ENCODE data around the gene UNC93B1.

UNC93B1 gene, protein sequence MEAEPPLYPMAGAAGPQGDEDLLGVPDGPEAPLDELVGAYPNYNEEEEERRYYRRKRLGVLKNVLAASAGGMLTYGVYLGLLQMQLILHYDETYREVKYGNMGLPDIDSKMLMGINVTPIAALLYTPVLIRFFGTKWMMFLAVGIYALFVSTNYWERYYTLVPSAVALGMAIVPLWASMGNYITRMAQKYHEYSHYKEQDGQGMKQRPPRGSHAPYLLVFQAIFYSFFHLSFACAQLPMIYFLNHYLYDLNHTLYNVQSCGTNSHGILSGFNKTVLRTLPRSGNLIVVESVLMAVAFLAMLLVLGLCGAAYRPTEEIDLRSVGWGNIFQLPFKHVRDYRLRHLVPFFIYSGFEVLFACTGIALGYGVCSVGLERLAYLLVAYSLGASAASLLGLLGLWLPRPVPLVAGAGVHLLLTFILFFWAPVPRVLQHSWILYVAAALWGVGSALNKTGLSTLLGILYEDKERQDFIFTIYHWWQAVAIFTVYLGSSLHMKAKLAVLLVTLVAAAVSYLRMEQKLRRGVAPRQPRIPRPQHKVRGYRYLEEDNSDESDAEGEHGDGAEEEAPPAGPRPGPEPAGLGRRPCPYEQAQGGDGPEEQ

DNA sequence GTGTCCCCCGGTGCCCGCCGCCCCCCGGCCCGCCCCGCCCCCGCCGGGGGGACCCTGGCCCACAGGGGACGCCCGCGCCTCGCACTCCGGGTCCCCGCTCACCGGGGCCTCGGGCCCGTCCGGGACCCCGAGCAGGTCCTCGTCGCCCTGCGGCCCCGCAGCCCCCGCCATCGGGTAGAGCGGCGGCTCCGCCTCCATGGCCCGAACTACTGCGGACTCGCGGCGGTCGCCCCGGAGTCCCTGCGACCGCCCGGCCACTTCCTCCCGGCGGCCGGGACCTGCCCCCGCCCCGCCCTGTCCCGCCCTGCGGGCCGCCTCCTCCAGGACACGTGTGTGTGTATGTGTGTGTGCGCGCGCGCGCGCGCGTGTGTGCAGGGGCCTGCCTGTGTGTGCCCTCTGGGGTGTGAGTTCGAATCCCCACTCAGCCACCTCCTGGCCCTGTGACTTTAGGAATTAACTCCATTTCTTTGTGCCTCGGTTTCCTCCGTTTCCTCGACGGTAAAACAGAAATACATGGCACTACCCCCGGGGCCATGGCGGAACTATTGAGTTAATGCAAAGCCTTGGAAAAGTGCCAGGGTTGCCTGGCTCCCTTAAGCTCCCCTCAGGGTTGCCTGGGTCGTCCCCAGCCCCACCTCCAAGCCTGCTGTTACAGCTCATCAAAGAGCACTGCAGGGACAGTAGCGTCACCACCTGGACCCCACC is at the start of gene UNC93B1:
Gene UNC93B1 (minus strand): TSS at position 252 of the 705 bp plus-strand sequence. CDS start 54 bp downstream, at position 198.
- peak; percentile 63 for DNase-seq (ENCODE audit: low read depth)

DNA sequence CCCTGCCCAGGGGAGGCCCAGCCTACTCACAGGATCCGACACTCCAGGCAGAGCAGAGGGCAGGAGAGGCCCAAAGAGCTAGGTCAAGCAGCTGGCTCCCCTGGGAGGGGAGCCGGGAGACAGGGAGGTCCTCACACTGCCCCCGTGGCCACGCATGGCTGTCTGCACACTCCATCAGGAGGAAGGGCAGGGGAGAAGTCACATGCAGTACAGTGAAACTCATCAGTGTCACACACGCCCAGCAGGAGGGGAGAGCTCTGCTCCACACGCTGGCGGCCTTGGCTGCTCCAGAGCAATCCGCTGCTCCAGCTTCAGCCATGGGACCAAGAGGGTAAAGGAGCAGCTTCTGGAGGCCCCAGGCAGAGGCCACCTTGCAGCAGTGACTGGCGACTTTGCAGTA is 49.2 kb upstream of the UNC93B1 start:
- no peak for DNase-seq (ENCODE audit: low read depth)

DNA sequence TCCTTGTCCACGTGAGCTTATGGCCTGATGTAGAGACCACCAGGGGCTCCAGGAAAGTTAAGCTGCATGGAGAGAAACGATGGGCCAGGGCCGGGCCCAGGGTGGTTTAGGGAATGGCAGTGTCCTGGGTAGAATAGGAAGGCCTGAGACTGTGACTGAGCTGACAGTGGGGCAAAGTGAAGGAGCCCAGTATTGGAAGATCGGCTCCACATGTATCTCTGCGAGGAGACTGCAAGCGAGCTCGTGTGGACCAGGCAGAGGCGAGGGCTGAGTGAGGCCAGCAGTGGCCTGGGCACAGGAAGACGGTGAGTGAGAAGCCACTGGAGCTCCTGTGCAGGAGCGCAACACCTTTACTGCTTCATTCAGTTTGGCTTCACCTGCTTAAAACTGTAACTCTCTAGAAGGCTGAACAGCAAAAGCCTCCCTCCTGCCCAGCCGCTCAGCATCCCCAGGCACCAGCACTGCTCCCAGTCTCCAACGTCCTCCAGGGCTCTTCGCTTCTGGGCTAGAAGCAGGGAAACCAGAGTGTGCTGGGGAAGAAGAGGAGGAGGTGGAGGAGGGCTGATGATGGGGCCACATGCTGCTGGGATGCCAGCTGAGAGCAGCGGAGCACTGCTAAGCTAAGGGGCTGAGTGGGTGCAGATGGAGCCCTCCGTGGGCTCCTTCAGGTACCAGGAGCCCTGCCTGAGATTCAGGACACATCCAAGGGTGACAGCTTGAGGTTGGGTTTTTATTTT is 48.4 kb upstream of the UNC93B1 start:
- no peak for DNase-seq (ENCODE audit: low read depth)

DNA sequence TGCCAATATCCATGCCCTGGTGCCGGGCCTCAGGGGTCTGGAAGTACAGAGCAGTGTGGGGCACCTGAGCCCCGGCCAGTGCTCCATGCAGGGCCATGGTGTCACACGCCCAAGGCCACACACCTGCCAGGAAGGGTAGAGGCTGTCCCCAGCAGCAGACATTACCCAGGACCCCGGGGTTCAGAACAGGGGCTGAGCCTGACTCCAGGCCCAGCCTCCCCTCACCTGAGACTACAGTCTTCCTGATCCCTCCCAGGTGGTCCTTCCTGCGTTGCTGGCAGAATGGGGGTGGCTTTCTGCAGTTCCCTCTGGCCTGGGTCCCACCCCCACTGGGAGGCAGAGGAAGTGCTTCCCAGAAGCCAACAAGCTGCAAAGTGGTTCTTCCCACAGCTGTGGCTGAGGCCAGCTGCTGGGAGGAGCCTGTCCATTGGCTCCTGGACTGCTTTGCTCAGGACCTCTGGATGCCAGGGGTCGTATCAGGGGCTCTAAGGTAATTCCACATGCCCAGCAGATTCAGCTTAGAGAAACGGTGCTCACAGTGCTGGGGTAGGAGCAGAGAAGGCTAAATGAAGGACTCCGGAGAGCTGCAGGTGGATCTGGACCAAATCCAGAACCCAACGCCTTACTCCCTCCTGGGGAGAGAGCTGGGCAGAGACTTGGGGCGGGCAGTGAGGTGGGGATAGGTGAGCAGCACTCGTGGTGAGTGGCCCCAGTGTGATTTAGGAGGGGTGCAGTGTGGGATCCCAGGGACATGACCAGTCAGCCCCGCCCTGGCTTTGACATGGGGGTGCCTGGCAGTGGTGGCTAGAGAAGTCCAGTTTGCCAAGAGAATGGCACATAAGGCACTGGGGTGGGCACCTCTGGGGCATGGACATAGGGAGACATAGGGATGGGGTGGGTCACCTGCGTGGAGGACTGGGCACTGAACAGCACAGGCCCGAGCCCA is 47.6 kb upstream of the UNC93B1 start:
- no peak for DNase-seq (ENCODE audit: low read depth)

DNA sequence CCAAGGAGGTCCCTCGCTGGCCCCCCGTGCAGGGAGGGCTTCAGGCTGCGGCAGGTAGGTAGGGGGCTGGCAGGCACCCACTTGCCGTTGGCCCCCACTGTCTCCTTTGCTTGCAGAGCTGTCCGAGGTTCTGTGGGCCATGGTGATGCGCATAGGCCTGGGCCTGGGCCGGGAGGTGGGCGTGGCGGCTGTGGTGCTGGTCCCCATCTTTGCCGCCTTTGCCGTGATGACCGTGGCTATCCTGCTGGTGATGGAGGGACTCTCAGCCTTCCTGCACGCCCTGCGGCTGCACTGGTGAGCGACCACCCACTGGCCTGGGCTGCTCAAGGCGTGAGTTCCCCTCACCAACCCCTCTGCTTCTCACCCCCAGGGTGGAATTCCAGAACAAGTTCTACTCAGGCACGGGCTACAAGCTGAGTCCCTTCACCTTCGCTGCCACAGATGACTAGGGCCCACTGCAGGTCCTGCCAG is 46.5 kb upstream of the UNC93B1 start:
- DNase-seq (ENCODE audit: low read depth), result no peak

DNA sequence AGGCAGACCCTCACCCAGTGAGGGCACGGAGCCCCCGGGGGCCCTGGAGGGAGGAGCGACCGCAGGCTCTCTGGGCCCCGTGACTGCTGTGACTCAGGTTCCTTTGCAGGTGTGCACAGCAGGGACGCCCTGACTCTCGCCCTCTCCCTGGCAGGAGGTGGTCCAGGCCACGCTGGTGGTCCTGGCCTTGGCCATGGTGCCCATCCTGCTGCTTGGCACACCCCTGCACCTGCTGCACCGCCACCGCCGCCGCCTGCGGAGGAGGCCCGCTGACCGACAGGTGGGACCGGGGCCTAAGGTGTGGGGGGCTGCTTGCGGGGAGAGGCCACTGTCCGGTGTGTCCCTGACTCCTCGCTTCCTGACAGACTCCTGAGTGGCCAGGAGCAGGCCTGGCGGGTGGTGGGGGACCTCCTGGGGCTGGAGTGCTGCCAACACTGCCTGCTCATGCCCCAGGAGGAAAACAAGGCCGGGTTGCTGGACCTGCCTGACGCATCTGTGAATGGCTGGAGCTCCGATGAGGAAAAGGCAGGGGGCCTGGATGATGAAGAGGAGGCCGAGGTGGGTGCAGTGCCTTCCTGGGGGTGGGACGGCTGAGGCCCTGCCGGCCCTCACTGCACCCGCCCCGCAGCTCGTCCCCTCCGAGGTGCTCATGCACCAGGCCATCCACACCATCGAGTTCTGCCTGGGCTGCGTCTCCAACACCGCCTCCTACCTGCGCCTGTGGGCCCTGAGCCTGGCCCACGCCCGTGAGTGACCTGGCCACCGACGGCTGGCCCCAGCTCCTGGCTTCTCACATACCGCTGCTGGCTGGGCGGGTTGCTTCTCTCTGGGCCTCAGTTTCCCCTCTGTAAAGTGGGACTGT is 45.8 kb upstream of the UNC93B1 start:
- DNase-seq (ENCODE audit: low read depth), result no peak

DNA sequence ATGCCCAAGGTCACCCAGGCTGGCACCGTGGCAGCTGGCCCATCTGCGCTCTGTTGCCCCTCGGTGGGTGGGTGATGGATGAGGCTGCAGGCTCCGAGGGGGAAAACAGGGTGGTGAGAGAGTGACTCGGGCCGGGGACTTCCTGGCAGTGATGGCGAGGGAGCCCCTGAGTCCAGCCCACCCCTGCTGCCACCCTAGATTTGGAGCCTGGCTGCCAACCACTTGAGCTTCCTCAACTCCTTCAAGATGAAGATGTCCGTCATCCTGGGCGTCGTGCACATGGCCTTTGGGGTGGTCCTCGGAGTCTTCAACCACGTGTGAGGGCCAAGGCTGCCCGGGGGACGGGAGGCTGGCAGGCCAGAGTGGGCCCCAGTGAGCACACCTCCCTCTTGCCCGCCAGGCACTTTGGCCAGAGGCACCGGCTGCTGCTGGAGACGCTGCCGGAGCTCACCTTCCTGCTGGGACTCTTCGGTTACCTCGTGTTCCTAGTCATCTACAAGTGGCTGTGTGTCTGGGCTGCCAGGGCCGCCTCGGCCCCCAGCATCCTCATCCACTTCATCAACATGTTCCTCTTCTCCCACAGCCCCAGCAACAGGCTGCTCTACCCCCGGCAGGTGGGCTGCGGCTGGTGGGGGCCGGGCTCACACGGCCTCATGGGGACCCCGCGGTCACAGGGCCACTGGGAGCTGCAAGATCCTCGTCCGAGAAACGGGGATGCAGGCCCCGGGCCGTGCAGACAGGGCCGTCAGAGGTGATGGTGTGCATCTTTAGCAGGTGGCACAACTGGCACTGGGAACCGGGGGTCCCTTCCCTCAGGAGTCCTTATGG is 45.0 kb upstream of the UNC93B1 start:
- DNase-seq (ENCODE audit: low read depth), result no peak

DNA sequence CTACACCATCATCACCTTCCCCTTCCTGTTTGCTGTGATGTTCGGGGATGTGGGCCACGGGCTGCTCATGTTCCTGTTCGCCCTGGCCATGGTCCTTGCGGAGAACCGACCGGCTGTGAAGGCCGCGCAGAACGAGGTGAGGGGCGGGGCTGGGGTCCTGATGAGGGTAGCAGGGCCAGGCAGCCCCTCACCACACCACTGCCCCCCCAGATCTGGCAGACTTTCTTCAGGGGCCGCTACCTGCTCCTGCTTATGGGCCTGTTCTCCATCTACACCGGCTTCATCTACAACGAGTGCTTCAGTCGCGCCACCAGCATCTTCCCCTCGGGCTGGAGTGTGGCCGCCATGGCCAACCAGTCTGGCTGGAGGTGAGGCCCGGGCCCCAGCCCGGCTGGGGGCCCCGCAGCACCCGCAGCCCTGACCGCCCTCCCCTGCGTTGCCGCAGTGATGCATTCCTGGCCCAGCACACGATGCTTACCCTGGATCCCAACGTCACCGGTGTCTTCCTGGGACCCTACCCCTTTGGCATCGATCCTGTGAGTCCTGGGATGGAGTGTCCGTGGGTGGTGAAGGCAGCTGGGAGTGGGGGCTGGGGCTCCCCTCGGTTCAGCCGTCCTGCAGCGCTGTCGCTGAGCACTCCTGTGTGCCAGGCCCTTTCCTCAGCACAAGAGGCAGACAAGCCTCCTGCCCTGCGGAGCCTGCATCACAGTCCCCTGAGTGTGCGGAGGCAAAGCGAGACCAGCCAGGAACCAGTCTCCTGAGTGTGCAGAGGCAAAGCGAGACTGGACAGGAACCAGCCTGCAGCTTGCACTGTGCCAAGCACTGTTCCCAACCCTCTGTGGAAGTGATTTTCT is 43.8 kb upstream of the UNC93B1 start:
- DNase-seq (ENCODE audit: low read depth), result no peak

DNA sequence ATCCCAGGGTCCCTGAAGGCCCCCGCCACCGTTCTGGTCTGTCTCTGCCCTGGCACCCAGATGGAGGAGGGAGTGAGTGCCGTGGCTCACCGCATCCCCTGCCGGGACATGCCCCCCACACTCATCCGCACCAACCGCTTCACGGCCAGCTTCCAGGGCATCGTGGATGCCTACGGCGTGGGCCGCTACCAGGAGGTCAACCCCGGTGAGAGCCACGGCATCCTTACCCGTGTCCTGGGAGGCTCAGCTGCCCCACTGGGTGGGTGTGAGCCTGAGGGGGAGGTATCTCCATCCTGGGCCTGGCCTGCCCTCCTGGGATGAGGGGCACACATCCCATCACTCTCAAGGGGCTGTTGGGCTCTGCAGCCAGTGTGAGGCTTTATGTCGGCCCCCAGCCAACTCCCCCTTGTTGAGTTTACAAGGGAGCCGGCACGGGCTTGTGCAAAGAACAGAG is 41.0 kb upstream of the UNC93B1 start:
- DNase-seq (ENCODE audit: low read depth), result no peak

DNA sequence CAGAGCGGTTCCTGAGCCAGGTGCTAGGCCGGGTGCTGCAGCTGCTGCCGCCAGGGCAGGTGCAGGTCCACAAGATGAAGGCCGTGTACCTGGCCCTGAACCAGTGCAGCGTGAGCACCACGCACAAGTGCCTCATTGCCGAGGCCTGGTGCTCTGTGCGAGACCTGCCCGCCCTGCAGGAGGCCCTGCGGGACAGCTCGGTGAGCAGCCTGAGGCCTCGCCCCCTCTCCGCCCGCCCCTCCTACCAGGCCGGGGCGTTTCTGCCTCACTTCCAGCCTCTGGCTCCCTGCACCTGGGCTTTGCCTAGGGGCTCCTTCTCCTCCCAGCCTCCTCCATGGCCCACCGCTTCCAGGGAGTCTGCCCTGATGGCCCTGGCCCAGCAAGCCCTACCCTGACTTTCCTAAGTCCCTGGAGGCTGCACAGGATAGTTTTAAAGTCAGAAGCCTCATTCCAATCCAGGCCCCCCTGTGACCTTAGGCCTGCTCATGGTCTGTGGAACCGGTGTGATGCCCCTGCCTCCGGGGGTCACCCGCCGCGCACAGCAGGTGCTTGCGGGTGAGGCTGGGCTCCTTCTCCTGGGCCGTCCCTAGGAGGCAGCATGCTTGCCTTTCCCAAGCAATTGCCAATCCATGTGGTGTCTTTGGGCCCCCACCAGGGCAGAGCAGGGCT is 40.4 kb upstream of the UNC93B1 start:
- DNase-seq (ENCODE audit: low read depth), result no peak

DNA sequence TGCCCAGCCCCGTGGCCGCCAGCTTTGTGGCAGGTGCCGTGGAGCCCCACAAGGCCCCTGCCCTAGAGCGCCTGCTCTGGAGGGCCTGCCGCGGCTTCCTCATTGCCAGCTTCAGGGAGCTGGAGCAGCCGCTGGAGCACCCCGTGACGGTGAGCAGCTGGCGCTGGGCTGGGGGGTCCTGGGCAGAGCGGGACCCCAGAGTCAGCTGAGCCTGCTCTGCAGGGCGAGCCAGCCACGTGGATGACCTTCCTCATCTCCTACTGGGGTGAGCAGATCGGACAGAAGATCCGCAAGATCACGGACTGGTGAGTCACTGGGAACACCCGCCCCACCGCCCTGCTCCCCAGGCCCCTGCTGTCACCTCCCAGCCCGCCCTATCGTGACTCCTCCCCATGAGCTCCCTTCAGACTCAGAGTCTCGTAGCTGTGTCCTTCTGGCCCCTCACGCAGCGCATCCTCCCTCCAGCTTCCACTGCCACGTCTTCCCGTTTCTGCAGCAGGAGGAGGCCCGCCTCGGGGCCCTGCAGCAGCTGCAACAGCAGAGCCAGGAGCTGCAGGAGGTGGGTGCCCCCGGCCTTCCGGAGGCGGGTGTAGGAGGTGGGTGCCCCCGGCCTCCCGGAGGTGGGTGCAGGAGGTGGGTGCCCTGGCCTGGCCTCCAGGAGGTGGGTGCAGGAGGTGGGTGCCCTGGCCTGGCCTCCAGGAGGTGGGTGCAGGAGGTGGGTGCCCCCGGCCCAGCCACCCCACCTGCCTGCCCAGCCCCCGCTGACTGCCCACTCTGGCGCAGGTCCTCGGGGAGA is 39.6 kb upstream of the UNC93B1 start:
- DNase-seq (ENCODE audit: low read depth), result no peak

DNA sequence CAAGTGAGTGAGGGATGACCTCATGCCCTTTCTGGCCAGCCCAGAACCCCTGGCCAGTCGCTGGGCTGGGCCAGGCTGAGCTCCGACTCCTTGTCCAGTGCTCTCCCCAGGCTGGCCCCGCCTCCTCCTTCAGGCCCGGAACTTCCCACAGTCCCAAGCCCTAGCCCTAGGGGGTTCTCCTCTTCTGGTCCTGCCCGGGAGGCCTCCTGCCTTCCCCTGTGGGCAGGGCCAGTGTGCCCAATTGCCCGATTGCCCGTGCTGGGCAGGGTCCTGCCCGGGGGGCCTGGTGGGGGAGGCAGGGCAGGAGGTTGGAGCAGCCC is 39.1 kb upstream of the UNC93B1 start:
- DNase-seq (ENCODE audit: low read depth), result no peak

DNA sequence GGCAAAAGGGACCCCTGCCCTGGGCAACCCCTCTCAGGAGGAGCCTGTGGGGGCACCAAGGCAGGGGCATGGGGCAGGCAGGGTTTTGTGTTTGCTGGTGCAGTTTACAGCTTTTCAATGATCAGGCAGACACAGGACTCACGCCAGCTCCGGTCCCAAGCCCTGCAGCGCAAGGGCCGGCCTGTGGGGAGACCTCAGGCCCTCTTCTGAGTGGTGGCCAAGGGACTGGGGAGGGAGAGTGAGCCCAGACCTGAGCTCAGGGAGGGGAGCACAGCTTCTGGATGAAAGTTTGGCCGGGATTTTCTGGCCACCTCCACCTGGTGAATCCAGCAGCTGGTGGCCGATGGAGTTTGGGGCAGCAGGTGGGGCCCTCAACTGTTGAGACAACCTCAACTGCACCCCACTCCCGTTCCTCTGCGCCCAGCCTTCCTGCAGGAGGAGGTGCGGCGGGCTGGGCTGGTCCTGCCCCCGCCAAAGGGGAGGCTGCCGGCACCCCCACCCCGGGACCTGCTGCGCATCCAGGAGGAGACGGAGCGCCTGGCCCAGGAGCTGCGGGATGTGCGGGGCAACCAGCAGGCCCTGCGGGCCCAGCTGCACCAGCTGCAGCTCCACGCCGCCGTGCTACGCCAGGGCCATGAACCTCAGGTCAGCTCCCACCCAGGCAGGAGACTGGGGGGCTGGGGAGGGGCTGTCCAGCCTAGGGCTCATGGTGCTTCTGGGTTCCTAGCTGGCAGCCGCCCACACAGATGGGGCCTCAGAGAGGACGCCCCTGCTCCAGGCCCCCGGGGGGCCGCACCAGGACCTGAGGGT is 38.5 kb upstream of the UNC93B1 start:
- DNase-seq (ENCODE audit: low read depth), result no peak

DNA sequence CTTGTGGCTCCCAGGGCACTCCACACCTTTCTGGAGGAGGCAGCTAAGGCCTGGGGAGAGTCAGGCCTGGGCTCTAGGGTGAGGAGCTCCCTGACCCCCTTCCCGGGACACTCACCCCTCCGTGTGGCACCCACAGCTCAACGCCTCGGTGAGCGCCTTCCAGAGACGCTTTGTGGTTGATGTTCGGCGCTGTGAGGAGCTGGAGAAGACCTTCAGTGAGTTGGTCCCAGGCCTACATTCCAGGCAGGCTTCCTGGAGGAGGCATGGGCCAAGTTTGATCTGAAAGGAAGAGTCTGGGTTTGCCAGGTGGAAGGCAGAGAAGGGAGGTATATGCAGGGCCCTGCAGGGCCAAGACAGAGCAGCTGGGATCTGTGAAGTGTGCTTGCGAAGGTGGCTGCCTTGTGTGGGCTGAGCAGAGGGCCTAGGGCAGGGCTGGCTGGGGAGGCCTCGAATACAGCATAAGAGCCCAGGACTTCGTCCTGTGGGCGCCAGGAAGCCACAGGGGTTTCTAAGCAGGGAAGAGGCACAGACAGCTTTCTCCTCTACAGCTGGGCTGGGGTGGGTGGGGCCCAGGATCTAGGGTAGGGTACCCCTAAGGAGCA is 37.8 kb upstream of the UNC93B1 start:
- no peak for DNase-seq (ENCODE audit: low read depth)

DNA sequence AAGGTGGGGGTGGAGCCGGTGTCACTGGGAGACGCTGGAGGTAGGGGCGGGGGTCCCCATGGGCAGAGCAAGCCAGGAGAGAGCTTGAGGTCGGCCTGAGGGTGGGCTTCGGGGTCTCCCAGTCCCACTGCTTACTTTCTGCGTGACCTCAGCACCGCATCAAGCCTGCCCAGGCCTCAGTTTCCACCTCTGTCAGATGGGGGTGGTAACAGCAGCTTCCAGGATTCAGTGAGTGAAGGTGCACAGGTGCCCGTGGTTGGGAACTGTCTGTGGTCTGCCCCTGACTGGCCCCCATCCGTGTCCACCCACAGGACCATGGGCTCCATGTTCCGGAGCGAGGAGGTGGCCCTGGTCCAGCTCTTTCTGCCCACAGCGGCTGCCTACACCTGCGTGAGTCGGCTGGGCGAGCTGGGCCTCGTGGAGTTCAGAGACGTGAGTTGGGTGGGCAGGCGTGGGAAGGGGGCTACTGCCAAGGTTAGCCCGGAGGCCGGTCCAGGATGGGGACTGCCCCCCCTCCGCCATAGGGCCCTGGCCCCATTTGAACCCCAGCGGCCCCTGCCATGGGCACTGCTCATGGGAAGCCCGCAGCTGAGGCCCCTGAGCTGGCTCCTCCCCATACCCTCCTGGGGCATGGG is 37.2 kb upstream of the UNC93B1 start:
- DNase-seq (ENCODE audit: low read depth), result no peak
